ENCODE measurements around the gene SELENBP1. TPM values are rescaled to one million over a fixed set of nuclear protein-coding genes. Genes with fewer than 3 reads are reported as not detected.
A peak's percentile ranks its signal among the peaks of the same experiment; 100 is the strongest.

The SELENBP1 gene
- total and polyA plus RNA-seq, 9 of the 15 experiments (the other 6 are each of a cell fraction or from before 2014, with no cell fraction given), result 25.8 to 81.2 (median 47.1) TPM

- TF ChIP-seq HMBOX1 (IDR thresholded peaks at IDR 0.05) (peak; percentile 85), TEAD4 (IDR thresholded peaks at IDR 0.05; ENCODE audit: low read length) (no peak), TEAD4 (CRISPR knock-in tag; IDR thresholded peaks at IDR 0.05; ENCODE audit: borderline replicate concordance) (no peak), ZBTB26 (CRISPR knock-in tag; IDR thresholded peaks at IDR 0.05) (peak; percentile 53; the same call in 1 of the 2 replicates), USF1 (CRISPR knock-in tag; IDR thresholded peaks at IDR 0.05) (peak; percentile 91), C11orf30 (IDR thresholded peaks at IDR 0.05; ENCODE audit: low read depth) (0 out of 2 replicates have a peak, but pooled peaks have one; percentile 14), ATF1 (CRISPR knock-in tag; IDR thresholded peaks at IDR 0.05) (no peak), ATF1 (tag; IDR thresholded peaks at IDR 0.05) (peak; percentile 63), RCOR1 (IDR thresholded peaks at IDR 0.05; ENCODE audit: borderline replicate concordance in 1 of 2, low read depth in 2 of 2, low read length in 2 of 2) (peak in 1 of 2 experiments; percentile 54; a peak in 2 of 4 replicates), RAD51 (IDR thresholded peaks at IDR 0.05; ENCODE audit: borderline replicate concordance, low read depth) (peak; percentile 76), RBFOX2 (IDR thresholded peaks at IDR 0.05; ENCODE audit: low read depth, low read length) (no peak), E2F8 (IDR thresholded peaks at IDR 0.05; ENCODE audit: low read depth, partially characterized antibody) (no peak), MAZ (CRISPR knock-in tag; conservative IDR thresholded peaks at IDR 0.05 in 1 of 2, IDR thresholded peaks at IDR 0.05 in 1 of 2) (peak in 1 of 2 experiments; percentile 59; a peak in 1 of 4 replicates), ZNF384 (IDR thresholded peaks at IDR 0.05; ENCODE audit: low read depth, low read length) (peak; percentile 20; the same call in 1 of the 2 replicates), ATF6 (CRISPR knock-in tag; IDR thresholded peaks at IDR 0.05) (no peak), MAFK (IDR thresholded peaks at IDR 0.05; ENCODE audit: low read length) (0 out of 2 replicates have a peak, but pooled peaks have one; percentile 9), JUND (IDR thresholded peaks at IDR 0.05; ENCODE audit: borderline replicate concordance, low read depth, low read length) (peak; percentile 28; the same call in 1 of the 2 replicates), JUND (tag; IDR thresholded peaks at IDR 0.05; ENCODE audit: borderline replicate concordance, low read depth, low read length) (no peak; the same call in 2 of the 3 replicates), FOXK2 (conservative IDR thresholded peaks at IDR 0.05 in 1 of 2, IDR thresholded peaks at IDR 0.05 in 1 of 2; ENCODE audit: low read depth in 2 of 2) (0 out of 4 replicates have a peak, but pooled peaks of 1 of the 2 experiments have one; percentile 28)
Observed at GRCh38 chr1:151340870-151341754, 31.4 kb downstream of the SELENBP1 start (continued).
